Measurements from ENCODE around the gene PTRH1. TPM values are rescaled to one million over a fixed set of nuclear protein-coding genes. Genes with fewer than 3 reads are reported as not detected.

The PTRH1 gene
- polyA plus RNA-seq, 1 experiment, result 5.2 TPM

GRCh38 chr9:127722055-127722745 lies 6.7 kb upstream of the PTRH1 start:
- Histone ChIP-seq H3K27ac (ENCODE audit: low read depth, low read length) (no peak overlapping the region), H3K4me3 (ENCODE audit: low read depth, low read length) (no peak overlapping the region), H3K27me3 (ENCODE audit: control insufficient read depth, insufficient read depth, low read length) (no peaks in the 10 kb centered on the region), H3K9me3 (ENCODE audit: control insufficient read depth, insufficient read depth, low read length) (no peaks in the 10 kb centered on the region; the same call in 1 of the 2 replicates)
- CTCF ChIA-PET, result interaction anchor here (1.0 kb wide), 1 partner anchor 13 kb away, joined by 4 read pairs; the partner anchor contains the start of gene TOR2A
- POLR2A ChIA-PET, result no interaction called here
- TF ChIP-seq, protein P1, sequence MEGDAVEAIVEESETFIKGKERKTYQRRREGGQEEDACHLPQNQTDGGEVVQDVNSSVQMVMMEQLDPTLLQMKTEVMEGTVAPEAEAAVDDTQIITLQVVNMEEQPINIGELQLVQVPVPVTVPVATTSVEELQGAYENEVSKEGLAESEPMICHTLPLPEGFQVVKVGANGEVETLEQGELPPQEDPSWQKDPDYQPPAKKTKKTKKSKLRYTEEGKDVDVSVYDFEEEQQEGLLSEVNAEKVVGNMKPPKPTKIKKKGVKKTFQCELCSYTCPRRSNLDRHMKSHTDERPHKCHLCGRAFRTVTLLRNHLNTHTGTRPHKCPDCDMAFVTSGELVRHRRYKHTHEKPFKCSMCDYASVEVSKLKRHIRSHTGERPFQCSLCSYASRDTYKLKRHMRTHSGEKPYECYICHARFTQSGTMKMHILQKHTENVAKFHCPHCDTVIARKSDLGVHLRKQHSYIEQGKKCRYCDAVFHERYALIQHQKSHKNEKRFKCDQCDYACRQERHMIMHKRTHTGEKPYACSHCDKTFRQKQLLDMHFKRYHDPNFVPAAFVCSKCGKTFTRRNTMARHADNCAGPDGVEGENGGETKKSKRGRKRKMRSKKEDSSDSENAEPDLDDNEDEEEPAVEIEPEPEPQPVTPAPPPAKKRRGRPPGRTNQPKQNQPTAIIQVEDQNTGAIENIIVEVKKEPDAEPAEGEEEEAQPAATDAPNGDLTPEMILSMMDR (IDR thresholded peaks at IDR 0.05; ENCODE audit: low read depth, low read length), result no peak
- DNase-seq (ENCODE audit: low read depth, low spot score), result no peak

GRCh38 chr9:127721391-127721821 lies 5.9 kb upstream of the PTRH1 start:
- no peak overlapping the region for H3K27ac ChIP-seq (ENCODE audit: low read depth, low read length)
- H3K9me3 ChIP-seq (ENCODE audit: control insufficient read depth, insufficient read depth, low read length), result no peaks in the 10 kb centered on the region; the same call in 1 of the 2 replicates
- POLR2A ChIA-PET, result no interaction called here
- CTCF ChIA-PET, result interaction anchor here (1.0 kb wide), 1 partner anchor 13 kb away, joined by 4 read pairs; the partner anchor contains the start of gene TOR2A
- DNase-seq (ENCODE audit: low read depth, low spot score), result no peak
- TF ChIP-seq, protein P1 (IDR thresholded peaks at IDR 0.05; ENCODE audit: low read depth, low read length), result no peak
- H3K4me3 ChIP-seq (ENCODE audit: low read depth, low read length), result no peak overlapping the region
- no peaks in the 10 kb centered on the region for H3K27me3 ChIP-seq (ENCODE audit: control insufficient read depth, insufficient read depth, low read length)

GRCh38 chr9:127720865-127721227 lies 5.4 kb upstream of the PTRH1 start:
- H3K9me3 ChIP-seq (ENCODE audit: control insufficient read depth, insufficient read depth, low read length), result no peaks in the 10 kb centered on the region; the same call in 1 of the 2 replicates
- no peak overlapping the region for H3K27ac ChIP-seq (ENCODE audit: low read depth, low read length)
- no peak overlapping the region for H3K4me3 ChIP-seq (ENCODE audit: low read depth, low read length)
- TF ChIP-seq, protein P1 (IDR thresholded peaks at IDR 0.05; ENCODE audit: low read depth, low read length), result no peak
- POLR2A ChIA-PET, result no interaction called here
- CTCF ChIA-PET, result no interaction called here
- no peak for DNase-seq (ENCODE audit: low read depth, low spot score)
- no peaks in the 10 kb centered on the region for H3K27me3 ChIP-seq (ENCODE audit: control insufficient read depth, insufficient read depth, low read length)

DNA sequence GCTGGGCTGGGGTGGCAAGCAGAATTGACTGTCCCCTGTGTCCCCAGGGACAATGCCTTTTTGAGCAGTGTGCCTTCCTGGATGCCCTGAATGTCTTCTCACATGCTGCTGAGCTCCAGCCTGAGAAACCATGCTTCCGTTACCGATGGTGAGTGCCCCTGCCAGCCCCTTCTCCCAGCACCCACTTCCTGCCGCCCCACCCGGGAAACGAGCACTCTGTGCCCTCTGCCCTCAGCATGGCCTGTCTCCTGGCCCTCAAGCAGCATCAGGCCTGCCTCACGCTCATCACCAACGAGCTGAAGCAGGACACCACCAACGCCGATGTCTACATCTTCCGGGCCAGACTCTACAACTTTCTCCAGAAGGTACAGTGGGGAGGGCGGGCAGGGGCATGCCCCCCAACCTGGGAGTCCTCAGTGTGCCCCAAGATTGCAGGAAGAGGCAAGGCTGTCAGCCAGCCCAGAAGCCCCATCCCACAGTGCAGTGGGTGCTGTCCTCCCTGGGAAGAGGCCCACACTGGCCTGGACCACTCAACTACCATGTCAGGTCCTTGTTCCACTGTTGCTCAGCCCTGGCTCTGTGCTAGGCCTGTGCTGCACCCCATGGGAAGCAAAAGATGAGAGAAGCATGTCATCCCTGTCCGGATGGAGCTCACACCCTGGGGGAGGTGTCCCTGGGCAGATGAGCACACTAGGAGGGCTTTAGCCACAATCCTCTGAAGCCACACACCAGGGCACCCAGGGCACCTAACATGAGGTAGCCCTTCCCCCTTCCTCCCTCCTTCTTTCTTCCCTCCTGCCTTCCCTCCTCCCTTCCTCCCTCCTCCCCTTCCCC lies 4.8 kb upstream of the PTRH1 start:
- H3K27me3 ChIP-seq (ENCODE audit: control insufficient read depth, insufficient read depth, low read length), result no peaks in the 10 kb centered on the region
- TF ChIP-seq, protein P1 (IDR thresholded peaks at IDR 0.05; ENCODE audit: low read depth, low read length), result no peak
- no peak overlapping the region for H3K4me3 ChIP-seq (ENCODE audit: low read depth, low read length)
- H3K27ac ChIP-seq (ENCODE audit: low read depth, low read length), result no peak overlapping the region
- no peaks in the 10 kb centered on the region; the same call in 1 of the 2 replicates for H3K9me3 ChIP-seq (ENCODE audit: control insufficient read depth, insufficient read depth, low read length)
- ChIA-PET POLR2A (no interaction called here), CTCF (interaction anchor here (1.9 kb wide), 1 partner anchor 14 kb away, joined by 9 read pairs; the partner anchor contains the start of gene TOR2A)
- no peak for DNase-seq (ENCODE audit: low read depth, low spot score)

Data from AG04450 (cell line).